Loucy (cell line): ENCODE results near the gene GFRA1.

Experiments used
- H2AFZ ChIP-seq: fragments of 200-600 bp; sonication (generic); 2 replicates; pipeline ENCODE4 v1.6.0; 2016; ENCODE audit warnings: antibody characterized with exemption, mild to moderate bottlenecking, low read length, moderate library complexity
- H3F3A ChIP-seq: fragments of 200-600 bp; 2 replicates; pipeline ENCODE4 v1.6.0; 2016; ENCODE audit warnings: antibody characterized with exemption, low read depth, mild to moderate bottlenecking
- H3K27me3 ChIP-seq: fragments of 200-600 bp; sonication (generic); 2 replicates; pipeline ENCODE4 v1.6.1; 2014; ENCODE audit warnings: low read length, mild to moderate bottlenecking; ENCODE audit not compliant: insufficient read depth, poor library complexity, severe bottlenecking
- H3K36me3 ChIP-seq: fragments of 200-600 bp; sonication (generic); 2 replicates; pipeline ENCODE4 v1.6.1; 2016; ENCODE audit warnings: low read length; ENCODE audit not compliant: insufficient read depth
- H3K4me1 ChIP-seq: fragments of 200-600 bp; sonication (generic); 2 replicates; pipeline ENCODE4 v1.5.1; 2014; ENCODE audit warnings: low read length, mild to moderate bottlenecking; ENCODE audit not compliant: insufficient read depth, poor library complexity, severe bottlenecking
- H3K4me2 ChIP-seq: fragments of 200-600 bp; sonication (generic); 2 replicates; pipeline ENCODE4 v1.6.0; 2014; ENCODE audit warnings: antibody characterized with exemption, low read length, low read depth, mild to moderate bottlenecking; ENCODE audit not compliant: poor library complexity, severe bottlenecking
- H3K4me3 ChIP-seq: fragments of 200-600 bp; sonication (generic); 2 replicates; pipeline ENCODE4 v1.5.1; 2014; ENCODE audit warnings: low read length, mild to moderate bottlenecking, mixed read lengths; ENCODE audit not compliant: poor library complexity, severe bottlenecking
- H3K79me2 ChIP-seq: fragments of 200-600 bp; sonication (generic); 2 replicates; pipeline ENCODE4 v1.6.1; 2014; ENCODE audit warnings: low read length; ENCODE audit not compliant: insufficient read depth
- H3K9ac ChIP-seq: fragments of 200-600 bp; sonication (generic); 2 replicates; pipeline ENCODE4 v1.6.0; 2014; ENCODE audit warnings: mild to moderate bottlenecking, low read depth, low read length, moderate library complexity; ENCODE audit not compliant: poor library complexity, severe bottlenecking
- H3K9me2 ChIP-seq: fragments of 200-600 bp; sonication (generic); replicated peaks from 2 replicates; pipeline ENCODE4 v1.6.1; 2016; ENCODE audit warnings: low read depth, low read length, mixed read lengths
- H3K9me3 ChIP-seq: fragments of 200-600 bp; sonication (generic); 2 replicates; pipeline ENCODE4 v1.6.1; 2014; ENCODE audit warnings: mild to moderate bottlenecking, antibody characterized with exemption, low read length, low read depth; ENCODE audit not compliant: insufficient read depth
- H4K20me1 ChIP-seq: fragments of 200-600 bp; sonication (generic); 2 replicates; pipeline ENCODE4 v1.6.0; 2014; ENCODE audit warnings: antibody characterized with exemption, low read length, mild to moderate bottlenecking; ENCODE audit not compliant: insufficient read depth, poor library complexity, severe bottlenecking
- EZH2phosphoT487 ChIP-seq: fragments of 200-600 bp; IDR thresholded peaks from 2 replicates; pipeline ENCODE4 v1.6.1; 2018; ENCODE audit warnings: antibody characterized with exemption, mild to moderate bottlenecking, moderate library complexity, borderline replicate concordance
- TF ChIP-seq, protein P1 (sequence below): fragments of 200-600 bp; sonication (generic); conservative IDR thresholded peaks from 2 replicates; pipeline ENCODE4 v1.5.1; 2014; ENCODE audit warnings: mild to moderate bottlenecking, antibody characterized with exemption, low read length

The GFRA1 gene

DNA sequence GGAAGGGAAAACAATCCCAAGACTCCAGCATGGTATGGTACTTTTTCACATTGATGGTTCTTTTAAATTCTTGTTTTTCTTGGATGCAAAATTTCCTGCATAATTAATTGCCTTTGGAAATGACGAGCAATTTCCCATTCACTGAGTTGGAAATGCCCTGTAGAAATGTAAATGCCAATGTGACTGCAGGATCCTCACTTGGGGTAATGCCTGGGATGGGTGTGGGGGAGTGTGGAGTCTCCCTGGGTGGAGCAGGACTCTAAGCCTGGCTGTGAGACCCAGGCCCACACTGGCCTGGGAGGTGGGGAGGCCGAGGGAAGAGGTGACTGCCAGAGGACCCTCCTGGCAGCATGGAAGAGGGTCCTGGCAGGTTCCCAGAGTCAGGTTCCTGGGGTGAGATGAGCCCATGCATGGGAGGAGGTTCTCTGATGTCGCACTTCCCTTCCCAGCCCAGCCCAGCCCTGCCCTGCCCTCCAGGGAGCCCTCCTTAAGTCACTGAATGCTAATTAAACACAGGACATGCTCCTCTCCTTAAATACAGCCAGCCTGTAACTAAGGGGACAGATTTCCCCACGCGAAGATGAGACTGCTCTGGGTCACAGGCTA is 157.9 kb downstream of the GFRA1 start:
- no peak overlapping the region for H3K9ac ChIP-seq
- no peak overlapping the region for H3K4me2 ChIP-seq
- no peaks in the 10 kb centered on the region for H4K20me1 ChIP-seq
- H3F3A ChIP-seq = no peaks in the 10 kb centered on the region
- H3K9me3 ChIP-seq = no peaks in the 10 kb centered on the region
- H2AFZ ChIP-seq = no peak overlapping the region
- TF ChIP-seq EZH2phosphoT487 = no peak
- TF ChIP-seq, protein P1, sequence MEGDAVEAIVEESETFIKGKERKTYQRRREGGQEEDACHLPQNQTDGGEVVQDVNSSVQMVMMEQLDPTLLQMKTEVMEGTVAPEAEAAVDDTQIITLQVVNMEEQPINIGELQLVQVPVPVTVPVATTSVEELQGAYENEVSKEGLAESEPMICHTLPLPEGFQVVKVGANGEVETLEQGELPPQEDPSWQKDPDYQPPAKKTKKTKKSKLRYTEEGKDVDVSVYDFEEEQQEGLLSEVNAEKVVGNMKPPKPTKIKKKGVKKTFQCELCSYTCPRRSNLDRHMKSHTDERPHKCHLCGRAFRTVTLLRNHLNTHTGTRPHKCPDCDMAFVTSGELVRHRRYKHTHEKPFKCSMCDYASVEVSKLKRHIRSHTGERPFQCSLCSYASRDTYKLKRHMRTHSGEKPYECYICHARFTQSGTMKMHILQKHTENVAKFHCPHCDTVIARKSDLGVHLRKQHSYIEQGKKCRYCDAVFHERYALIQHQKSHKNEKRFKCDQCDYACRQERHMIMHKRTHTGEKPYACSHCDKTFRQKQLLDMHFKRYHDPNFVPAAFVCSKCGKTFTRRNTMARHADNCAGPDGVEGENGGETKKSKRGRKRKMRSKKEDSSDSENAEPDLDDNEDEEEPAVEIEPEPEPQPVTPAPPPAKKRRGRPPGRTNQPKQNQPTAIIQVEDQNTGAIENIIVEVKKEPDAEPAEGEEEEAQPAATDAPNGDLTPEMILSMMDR = no peak
- H3K9me2 ChIP-seq = no peaks in the 10 kb centered on the region
- H3K79me2 ChIP-seq = no peaks in the 10 kb centered on the region
- peaks cover 27% of the 10 kb centered on the region; the same call in 1 of the 2 replicates for H3K36me3 ChIP-seq
- H3K4me1 ChIP-seq = no peaks in the 10 kb centered on the region
- no peak overlapping the region for H3K4me3 ChIP-seq
- no peaks in the 10 kb centered on the region for H3K27me3 ChIP-seq

- Histone ChIP-seq H3F3A (no peaks in the 10 kb centered on the region), H3K4me1 (no peaks in the 10 kb centered on the region), H3K27me3 (no peaks in the 10 kb centered on the region), H3K36me3 (peaks cover 16% of the 10 kb centered on the region; the same call in 1 of the 2 replicates), H3K9ac (no peak overlapping the region), H2AFZ (no peak overlapping the region), H3K9me2 (no peaks in the 10 kb centered on the region), H3K79me2 (no peaks in the 10 kb centered on the region), H3K9me3 (no peaks in the 10 kb centered on the region), H3K4me3 (no peak overlapping the region), H3K4me2 (no peak overlapping the region), H4K20me1 (no peaks in the 10 kb centered on the region)
- TF ChIP-seq, protein P1 = no peak
- TF ChIP-seq EZH2phosphoT487 = no peak
These were observed 159.1 kb downstream of the GFRA1 start for GRCh38 chr10:116113721-116114501.

GRCh38 chr10:116112232-116113231 is 160.5 kb downstream of the GFRA1 start:
- no peaks in the 10 kb centered on the region for H3K79me2 ChIP-seq
- H3K36me3 ChIP-seq = peaks cover 8% of the 10 kb centered on the region; the same call in 1 of the 2 replicates
- no peaks in the 10 kb centered on the region for H3K4me1 ChIP-seq
- no peak overlapping the region for H3K9ac ChIP-seq
- no peaks in the 10 kb centered on the region for H3K9me2 ChIP-seq
- no peaks in the 10 kb centered on the region for H3F3A ChIP-seq
- H3K4me2 ChIP-seq = no peak overlapping the region
- TF ChIP-seq, protein P1 = no peak
- TF ChIP-seq EZH2phosphoT487 = no peak
- no peak overlapping the region for H2AFZ ChIP-seq
- H4K20me1 ChIP-seq = no peaks in the 10 kb centered on the region
- H3K27me3 ChIP-seq = no peaks in the 10 kb centered on the region
- no peak overlapping the region for H3K4me3 ChIP-seq
- H3K9me3 ChIP-seq = no peaks in the 10 kb centered on the region
